ENCODE measurements around the gene RAPGEF2. TPM values are rescaled to one million over a fixed set of nuclear protein-coding genes. Genes with fewer than 3 reads are reported as not detected.

The RAPGEF2 gene
- total RNA-seq, 6 experiments from 2014 or later: 22.2 to 36.4 (median 31.5) TPM

DNA sequence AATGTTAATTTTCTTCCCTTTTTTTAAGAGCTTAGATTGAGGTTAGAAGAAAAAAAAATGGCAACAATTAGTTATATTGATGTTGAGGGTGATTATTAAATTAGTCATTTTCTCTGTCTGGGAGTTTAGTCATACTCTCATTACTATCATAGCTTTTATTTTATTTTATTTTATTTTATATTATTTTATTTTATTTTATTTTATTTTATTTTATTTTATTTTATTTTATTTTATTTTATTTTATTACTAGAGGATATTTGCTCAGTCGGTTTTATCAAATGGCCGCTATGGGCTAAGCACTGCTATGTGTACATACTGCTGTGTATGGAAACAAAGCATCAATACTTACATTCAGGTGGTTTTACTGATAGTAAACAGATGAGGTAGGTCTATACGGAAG is 239.5 kb downstream of the RAPGEF2 start:
- Mint-ChIP-seq H3K27ac (no peak overlapping the region), H3K27me3 (ENCODE audit: insufficient read depth) (peaks cover 2% of the 10 kb centered on the region; the same call in 1 of the 2 replicates), H3K4me1 (ENCODE audit: low read depth) (no peaks in the 10 kb centered on the region), H3K9me3 (no peaks in the 10 kb centered on the region), H3K4me3 (no peak overlapping the region), H3K36me3 (ENCODE audit: low read depth) (peaks cover 55% of the 10 kb centered on the region)
- no peak for DNase-seq
- TF ChIP-seq, protein P1, sequence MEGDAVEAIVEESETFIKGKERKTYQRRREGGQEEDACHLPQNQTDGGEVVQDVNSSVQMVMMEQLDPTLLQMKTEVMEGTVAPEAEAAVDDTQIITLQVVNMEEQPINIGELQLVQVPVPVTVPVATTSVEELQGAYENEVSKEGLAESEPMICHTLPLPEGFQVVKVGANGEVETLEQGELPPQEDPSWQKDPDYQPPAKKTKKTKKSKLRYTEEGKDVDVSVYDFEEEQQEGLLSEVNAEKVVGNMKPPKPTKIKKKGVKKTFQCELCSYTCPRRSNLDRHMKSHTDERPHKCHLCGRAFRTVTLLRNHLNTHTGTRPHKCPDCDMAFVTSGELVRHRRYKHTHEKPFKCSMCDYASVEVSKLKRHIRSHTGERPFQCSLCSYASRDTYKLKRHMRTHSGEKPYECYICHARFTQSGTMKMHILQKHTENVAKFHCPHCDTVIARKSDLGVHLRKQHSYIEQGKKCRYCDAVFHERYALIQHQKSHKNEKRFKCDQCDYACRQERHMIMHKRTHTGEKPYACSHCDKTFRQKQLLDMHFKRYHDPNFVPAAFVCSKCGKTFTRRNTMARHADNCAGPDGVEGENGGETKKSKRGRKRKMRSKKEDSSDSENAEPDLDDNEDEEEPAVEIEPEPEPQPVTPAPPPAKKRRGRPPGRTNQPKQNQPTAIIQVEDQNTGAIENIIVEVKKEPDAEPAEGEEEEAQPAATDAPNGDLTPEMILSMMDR (IDR thresholded peaks at IDR 0.05): no peak

DNA sequence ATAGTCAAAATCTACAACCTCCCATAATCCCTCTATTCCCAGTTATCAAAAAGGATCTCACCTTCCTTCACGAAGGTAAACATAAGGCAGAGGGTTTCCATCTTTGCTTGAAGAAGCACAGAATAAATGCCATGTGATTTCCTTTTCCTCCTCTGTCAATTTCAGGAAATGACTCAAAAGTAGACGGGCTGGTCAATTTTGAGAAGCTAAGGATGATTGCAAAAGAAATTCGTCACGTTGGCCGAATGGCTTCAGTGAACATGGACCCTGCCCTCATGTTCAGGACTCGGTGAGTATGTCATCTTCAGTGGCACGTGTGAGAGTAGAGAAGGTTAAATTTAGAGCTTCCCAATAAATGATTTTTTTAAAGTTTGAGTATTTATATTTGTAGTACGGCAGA is 240.2 kb downstream of the RAPGEF2 start:
- Mint-ChIP-seq H3K4me1 (ENCODE audit: low read depth) (no peaks in the 10 kb centered on the region), H3K27ac (no peak overlapping the region), H3K27me3 (ENCODE audit: insufficient read depth) (peaks cover 2% of the 10 kb centered on the region; the same call in 1 of the 2 replicates), H3K9me3 (no peaks in the 10 kb centered on the region), H3K4me3 (no peak overlapping the region), H3K36me3 (ENCODE audit: low read depth) (peaks cover 58% of the 10 kb centered on the region)
- no peak for DNase-seq
- TF ChIP-seq, protein P1 (IDR thresholded peaks at IDR 0.05): no peak

DNA sequence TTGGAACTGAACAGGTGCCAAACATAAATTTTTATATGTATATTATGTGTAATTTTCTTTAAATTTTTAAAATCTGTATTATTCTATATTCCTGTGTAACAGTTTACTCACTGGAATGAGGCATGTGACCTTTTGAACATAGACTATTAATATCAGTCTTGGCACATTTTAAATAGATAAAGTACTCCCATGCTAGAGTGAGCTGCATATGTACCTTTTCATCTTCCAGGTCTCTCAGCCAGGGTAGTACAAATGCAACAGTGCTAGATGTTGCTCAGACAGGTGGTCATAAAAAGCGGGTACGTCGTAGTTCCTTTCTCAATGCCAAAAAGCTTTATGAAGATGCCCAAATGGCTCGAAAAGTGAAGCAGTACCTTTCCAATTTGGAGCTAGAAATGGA is 242.0 kb downstream of the RAPGEF2 start:
- Mint-ChIP-seq H3K9me3 (no peaks in the 10 kb centered on the region), H3K27ac (no peak overlapping the region), H3K27me3 (ENCODE audit: insufficient read depth) (peaks cover 4% of the 10 kb centered on the region), H3K4me1 (ENCODE audit: low read depth) (peaks cover 7% of the 10 kb centered on the region), H3K36me3 (ENCODE audit: low read depth) (peaks cover 54% of the 10 kb centered on the region), H3K4me3 (no peak overlapping the region)
- DNase-seq: no peak
- TF ChIP-seq, protein P1 (IDR thresholded peaks at IDR 0.05): no peak

DNA sequence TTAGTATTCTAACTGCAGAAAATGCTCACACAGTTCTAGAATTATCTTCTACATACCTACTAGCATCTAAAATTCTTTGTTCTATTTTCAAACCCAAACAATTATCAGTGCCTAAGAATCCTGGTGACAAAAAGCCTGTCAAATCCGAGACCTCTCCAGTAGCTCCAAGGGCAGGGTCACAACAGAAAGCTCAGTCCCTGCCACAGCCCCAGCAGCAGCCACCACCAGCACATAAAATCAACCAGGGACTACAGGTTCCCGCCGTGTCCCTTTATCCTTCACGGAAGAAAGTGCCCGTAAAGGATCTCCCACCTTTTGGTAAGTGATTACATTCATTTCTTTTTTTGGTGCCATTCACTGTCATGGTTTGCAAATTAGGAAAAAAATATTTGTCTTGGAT is 243.8 kb downstream of the RAPGEF2 start:
- Mint-ChIP-seq H3K27ac (no peak overlapping the region), H3K9me3 (no peaks in the 10 kb centered on the region), H3K36me3 (ENCODE audit: low read depth) (peaks cover 49% of the 10 kb centered on the region)

DNA sequence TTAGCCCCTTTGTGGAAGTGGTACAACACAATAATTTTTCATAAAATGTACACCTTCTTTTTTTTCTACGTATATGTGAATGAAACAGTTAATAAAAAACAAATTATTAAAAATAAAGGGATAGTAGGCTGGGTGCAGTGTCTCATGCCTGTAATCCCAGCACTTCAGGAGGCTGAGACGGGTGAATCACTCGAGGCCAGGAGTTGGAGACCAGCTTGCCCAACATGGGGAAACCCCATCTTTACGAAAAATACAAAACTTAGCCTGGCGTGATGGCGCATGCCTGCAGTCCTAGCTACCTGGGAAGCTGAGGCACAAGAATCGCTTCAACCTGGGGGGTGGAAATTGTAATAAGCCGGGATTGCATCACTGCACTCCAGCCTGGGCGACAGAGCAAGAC is 244.9 kb downstream of the RAPGEF2 start:
- Mint-ChIP-seq H3K27me3 (ENCODE audit: insufficient read depth) (peaks cover 2% of the 10 kb centered on the region; the same call in 1 of the 2 replicates), H3K4me3 (no peak overlapping the region), H3K27ac (no peak overlapping the region), H3K36me3 (ENCODE audit: low read depth) (peaks cover 40% of the 10 kb centered on the region), H3K9me3 (no peaks in the 10 kb centered on the region), H3K4me1 (ENCODE audit: low read depth) (peaks cover 7% of the 10 kb centered on the region)
- TF ChIP-seq, protein P1 (IDR thresholded peaks at IDR 0.05): no peak
- no peak for DNase-seq

More for the DNA sequence above, 243.8 kb downstream of the RAPGEF2 start:
- no peak for DNase-seq
- Mint-ChIP-seq H3K4me1 (ENCODE audit: low read depth) (peaks cover 7% of the 10 kb centered on the region), H3K4me3 (no peak overlapping the region), H3K27me3 (ENCODE audit: insufficient read depth) (peaks cover 2% of the 10 kb centered on the region; the same call in 1 of the 2 replicates)
- TF ChIP-seq, protein P1 (IDR thresholded peaks at IDR 0.05): no peak

DNA sequence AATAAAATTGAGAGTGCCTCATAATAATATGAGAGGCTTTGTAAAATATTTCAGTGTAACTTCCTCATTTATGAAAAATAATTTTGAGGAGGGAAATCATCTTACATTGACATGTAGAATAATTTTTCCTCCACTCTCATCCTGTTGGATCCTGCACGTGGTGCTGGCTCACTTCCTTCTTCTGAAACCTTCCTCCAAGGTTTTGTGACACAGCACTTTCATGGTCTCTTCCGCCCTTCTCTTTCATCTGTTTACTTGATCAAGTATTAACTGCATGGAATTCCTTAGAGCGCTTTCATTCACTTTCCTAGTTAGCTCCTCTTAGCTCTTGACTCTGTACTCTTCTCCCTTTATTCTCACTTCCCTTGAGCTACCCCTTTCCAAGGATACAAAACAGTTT is 246.5 kb downstream of the RAPGEF2 start:
- peaks cover 36% of the 10 kb centered on the region for H3K36me3 Mint-ChIP-seq (ENCODE audit: low read depth)
- H3K9me3 Mint-ChIP-seq: no peaks in the 10 kb centered on the region
- H3K4me1 Mint-ChIP-seq (ENCODE audit: low read depth): peaks cover 7% of the 10 kb centered on the region
- no peak overlapping the region for H3K4me3 Mint-ChIP-seq
- DNase-seq: no peak
- TF ChIP-seq, protein P1 (IDR thresholded peaks at IDR 0.05): no peak
- H3K27me3 Mint-ChIP-seq (ENCODE audit: insufficient read depth): peaks cover 2% of the 10 kb centered on the region; the same call in 1 of the 2 replicates
- peak overlapping the region; percentile 32; the same call in 1 of the 2 replicates for H3K27ac Mint-ChIP-seq
